COLO668 (cell line): ENCODE results near the gene ARHGAP25.

ENCODE experiments used
- DNase-seq: peaks from one replicate; lab custom pipeline; 2025; ENCODE audit not compliant: unreplicated experiment; lab: John Stamatoyannopoulos, UW

ARHGAP25 gene

GRCh38 chr2:68742626-68743415 is 8.2 kb downstream of the ARHGAP25 start:
- no peak for DNase-seq

GRCh38 chr2:68743531-68743930 is 8.9 kb downstream of the ARHGAP25 start:
- no peak for DNase-seq

- no peak for DNase-seq
Measured at GRCh38 chr2:68744366-68744912, 9.8 kb downstream of the ARHGAP25 start.

DNA sequence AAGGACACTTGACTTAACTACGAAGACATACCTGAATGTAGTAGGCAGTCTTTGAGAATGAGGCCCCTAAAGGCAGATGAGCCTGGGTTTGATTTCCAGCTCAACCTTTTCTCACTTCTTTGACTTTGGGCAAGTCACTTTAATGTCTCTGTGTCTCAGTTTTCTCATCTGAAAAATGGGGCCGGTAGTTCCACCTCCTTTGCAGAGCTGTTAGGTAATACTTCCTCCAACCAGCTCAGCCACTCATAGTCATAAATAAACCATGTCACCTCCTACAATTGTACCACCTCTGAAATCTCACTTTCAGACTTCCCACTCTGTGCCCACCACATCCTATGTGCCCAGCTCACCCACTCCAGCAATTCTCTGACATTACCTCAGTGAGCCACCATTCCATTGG is 10.4 kb downstream of the ARHGAP25 start:
- DNase-seq, result no peak

DNA sequence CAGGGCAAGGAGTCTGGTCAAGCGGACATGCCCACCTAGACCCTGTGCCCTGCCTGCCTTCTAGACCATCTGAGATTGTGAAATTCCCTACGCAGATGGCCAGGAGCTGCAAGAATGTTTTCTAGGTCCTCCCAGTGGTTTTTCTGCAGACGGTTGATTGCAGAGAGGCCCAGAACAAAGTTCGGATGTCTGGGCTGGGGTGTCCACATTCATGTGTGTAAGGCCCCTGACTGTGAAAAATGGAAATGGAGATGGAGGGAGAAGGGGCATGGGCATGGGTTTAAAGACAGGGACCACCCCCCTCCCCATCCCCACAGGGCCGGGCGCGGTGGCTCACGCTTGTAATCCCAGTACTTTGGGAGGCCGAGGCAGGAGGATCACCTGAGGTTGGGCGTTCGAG is 11.8 kb downstream of the ARHGAP25 start:
- DNase-seq, result no peak

DNA sequence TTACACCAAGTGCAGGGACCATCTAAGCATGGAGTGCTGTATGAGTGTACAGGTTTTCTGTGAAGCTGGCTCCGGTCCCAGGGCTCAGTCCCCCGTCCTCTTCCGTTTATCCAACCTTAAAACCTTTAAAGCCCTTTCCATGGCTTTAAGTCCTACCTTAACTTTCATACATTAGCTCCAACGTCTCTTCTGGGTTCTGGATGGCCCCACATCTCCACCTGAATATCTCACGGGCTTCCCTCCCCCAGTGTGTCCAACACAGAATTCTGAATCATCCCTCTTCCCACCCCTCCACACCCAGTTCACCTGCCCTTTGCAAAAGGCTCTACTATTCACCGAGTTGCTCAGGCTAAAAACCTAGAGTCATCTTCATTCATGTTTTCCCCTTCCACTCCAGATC is 12.8 kb downstream of the ARHGAP25 start:
- DNase-seq, result no peak

DNA sequence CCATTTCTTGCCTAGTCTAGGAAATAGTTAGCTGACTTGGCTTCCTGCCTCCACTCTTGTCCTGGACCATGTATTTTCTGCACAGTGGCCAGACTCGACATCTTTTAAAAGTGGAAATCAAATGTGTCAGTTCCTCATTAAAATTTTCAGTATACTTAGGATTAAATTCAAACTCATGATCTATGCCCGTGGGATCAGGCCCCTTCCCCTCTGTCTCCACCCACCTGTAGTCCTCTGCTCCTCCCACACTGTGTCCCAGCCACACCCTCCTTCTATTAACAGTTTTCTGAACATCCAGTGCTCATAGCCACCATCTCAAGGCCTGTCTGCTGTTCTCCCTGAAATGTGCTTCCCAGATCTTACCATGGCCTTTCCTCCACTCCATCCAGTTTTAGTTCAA is 13.3 kb downstream of the ARHGAP25 start:
- no peak for DNase-seq

DNA sequence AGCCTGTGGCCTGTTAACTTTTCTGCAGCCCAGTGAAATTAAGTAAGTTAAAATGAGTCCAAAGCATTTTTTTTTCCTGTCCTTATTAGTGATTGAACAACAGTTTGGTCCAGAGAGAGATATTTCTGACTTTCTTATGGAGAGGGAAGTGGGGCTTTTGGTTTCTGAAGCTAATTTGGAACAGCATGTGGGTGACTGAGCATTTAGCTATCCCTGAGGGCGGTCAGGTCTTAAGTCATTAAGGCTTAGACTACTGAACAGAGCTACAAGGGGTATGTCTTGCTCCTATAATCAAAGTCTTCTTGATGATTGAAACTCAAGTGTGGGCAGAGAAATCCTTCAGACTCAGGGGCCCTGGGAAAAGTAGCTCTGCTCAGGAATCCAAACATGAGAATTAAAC is 14.0 kb downstream of the ARHGAP25 start:
- no peak for DNase-seq

- no peak for DNase-seq
Measured at GRCh38 chr2:68749345-68749744, 14.7 kb downstream of the ARHGAP25 start.

- DNase-seq, result no peak
Measured at GRCh38 chr2:68750592-68751396, 16.2 kb downstream of the ARHGAP25 start.

DNA sequence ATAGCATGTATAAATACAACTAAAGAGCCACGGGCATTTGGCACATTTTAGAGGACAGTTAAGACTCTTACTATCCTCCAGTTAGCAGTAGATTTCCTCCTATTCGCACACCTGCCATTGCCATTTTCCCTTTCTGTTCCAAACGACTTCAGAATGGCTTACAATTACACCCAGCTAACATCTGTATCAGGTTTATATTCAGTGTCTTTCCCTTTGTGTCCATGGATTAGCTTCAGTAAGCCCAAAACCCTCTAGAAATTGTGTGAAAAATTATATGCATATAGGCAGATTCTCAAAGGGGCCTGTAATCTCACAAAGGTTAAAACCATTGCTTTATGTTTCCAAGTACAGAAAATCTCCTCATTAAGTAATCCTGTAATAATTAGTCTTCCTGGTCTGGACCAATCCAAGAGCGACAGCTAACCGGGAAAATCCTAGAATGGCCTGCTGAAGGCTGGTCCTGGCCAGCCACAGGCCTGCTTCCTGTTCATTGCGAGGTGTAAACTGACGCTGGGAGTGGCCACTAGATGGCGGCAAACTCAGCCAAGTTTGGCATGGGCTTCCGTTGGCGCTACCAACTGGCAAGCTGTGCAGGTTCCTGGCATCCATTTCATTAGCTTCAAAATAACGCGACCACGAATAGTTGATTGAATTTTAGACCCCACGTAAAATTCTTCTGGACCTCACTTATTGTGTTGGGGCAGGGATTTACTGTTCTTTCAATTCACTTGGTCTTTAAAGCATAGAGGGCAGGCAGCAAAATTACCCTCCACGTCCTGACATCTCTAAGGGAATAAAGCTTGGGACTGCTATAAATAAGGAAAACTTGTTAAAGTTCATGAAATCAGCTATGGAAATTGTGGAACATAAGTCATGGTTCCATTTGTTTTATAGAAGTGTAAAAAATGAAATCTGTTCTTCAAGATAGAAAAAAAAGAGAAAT is 17.1 kb downstream of the ARHGAP25 start:
- peak; percentile 88 for DNase-seq

- DNase-seq, result no peak
Measured at GRCh38 chr2:68753318-68753717, 18.7 kb downstream of the ARHGAP25 start.

- DNase-seq, result no peak
Measured at GRCh38 chr2:68755071-68755470, 20.5 kb downstream of the ARHGAP25 start.

DNA sequence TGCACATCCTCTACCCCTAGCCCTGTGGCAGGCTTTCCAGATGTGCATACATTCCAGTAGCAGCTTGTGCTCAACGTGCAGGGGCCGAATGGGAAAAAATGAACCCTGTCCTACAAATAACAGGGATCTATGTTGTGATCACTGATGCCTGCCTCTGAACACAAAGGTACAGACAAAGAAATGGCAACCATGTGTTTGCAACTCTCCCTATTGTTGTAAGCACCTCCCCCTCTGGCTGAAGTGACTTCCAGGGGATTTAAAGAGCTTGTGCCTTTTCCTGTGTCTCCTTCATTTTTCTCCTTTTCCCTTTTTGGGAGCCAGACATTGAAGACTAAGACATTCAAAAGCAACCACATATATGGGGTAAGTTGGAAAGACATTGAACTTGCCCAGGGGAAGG is 21.6 kb downstream of the ARHGAP25 start:
- DNase-seq, result no peak

- DNase-seq, result no peak
Measured at GRCh38 chr2:68757081-68757480, 22.5 kb downstream of the ARHGAP25 start.

DNA sequence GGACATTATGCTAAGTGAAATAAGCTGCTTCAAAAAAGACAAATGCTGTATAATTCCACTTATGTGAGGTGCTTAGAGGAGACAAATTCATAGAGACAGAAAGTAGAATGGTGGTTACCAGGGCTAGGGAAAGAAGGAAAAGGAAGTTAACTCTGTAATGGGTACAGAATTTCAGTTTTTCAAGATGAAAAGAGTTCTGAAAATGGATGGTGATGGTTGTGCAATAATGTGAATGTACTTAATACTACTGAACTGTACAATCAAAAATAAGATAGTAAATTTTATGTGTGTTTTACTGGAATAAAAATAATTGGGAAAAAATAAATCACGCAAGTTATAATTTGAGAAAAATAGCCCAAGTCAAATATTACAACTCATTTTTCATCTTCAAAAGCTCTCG is 27.5 kb downstream of the ARHGAP25 start:
- DNase-seq, result no peak

DNA sequence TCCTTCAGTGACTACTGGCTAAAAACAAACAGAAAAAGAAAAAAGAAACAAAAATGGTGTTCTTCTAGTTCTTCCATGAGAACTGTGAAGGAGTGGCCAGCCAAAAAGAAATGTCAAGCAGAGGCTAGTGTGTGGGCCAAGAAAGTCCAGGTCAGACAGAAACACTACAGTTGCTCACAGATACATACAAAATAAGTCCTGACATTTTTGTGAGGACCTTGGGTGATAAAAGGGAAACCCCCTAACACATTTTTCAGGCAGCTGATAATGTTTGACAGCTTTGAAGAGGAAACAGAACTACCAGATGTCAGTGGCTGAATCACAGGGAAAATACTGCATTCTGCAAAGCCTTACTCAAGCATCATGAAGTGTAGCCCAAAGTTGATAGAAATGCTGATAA is 28.1 kb downstream of the ARHGAP25 start:
- DNase-seq, result no peak

GRCh38 chr2:68764041-68764805 is 29.6 kb downstream of the ARHGAP25 start:
- no peak for DNase-seq

DNA sequence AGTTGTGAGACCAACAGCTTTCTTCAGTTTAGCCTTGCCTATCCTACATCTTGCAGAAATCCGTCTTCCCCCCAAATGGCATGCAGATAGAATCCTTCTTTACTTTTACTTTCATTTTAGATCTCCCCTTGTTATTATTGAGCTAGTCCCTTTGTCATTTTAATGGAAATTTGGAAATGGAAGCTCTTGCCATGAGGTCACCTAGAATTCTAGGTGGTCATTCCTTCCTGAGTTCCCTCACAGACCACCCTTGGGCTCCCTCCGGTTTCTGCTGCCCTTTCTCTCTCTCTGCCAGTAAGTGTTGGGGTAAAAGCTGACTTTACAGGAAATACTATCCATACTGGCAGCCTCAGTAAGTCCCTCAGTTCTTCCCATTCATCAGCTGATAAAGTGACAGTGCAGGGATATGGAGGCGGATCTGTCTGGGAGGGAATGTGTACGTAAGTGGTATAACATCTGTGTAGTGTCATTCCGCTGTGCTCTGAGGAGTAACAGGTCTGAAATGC is 30.2 kb downstream of the ARHGAP25 start:
- no peak for DNase-seq

- DNase-seq, result no peak
Measured at GRCh38 chr2:68765739-68766375, 31.2 kb downstream of the ARHGAP25 start.
